Epidermal melanocyte (primary cell): ENCODE results near the gene WWC1.

ENCODE experiments used
- DNase-seq: peaks from one replicate; pipeline ENCODE4 v3.0.0; 2011; ENCODE audit warnings: low spot score; ENCODE audit not compliant: insufficient read length

Gene WWC1

GRCh38 chr5:168408561-168409305 is 117.3 kb downstream of the WWC1 start:
- no peak for DNase-seq

- peak; percentile 48 for DNase-seq
Measured at GRCh38 chr5:168409591-168410458, 118.4 kb downstream of the WWC1 start.

- DNase-seq = no peak
Measured at GRCh38 chr5:168411871-168412270, 120.4 kb downstream of the WWC1 start.

- DNase-seq = no peak
Measured at GRCh38 chr5:168413062-168413461, 121.6 kb downstream of the WWC1 start.

GRCh38 chr5:168413596-168413995 is 122.2 kb downstream of the WWC1 start:
- DNase-seq = no peak

GRCh38 chr5:168415401-168415800 is 124.0 kb downstream of the WWC1 start:
- DNase-seq = no peak

GRCh38 chr5:168415971-168416370 is 124.5 kb downstream of the WWC1 start:
- DNase-seq = no peak

- no peak for DNase-seq
Measured at GRCh38 chr5:168417731-168418429, 126.4 kb downstream of the WWC1 start.

- DNase-seq = no peak
Measured at GRCh38 chr5:168420461-168420860, 129.0 kb downstream of the WWC1 start.

- DNase-seq = no peak
Measured at GRCh38 chr5:168422431-168422830, 131.0 kb downstream of the WWC1 start.

GRCh38 chr5:168423478-168423877 is 132.0 kb downstream of the WWC1 start:
- DNase-seq = no peak

GRCh38 chr5:168423971-168424370 is 132.5 kb downstream of the WWC1 start:
- no peak for DNase-seq

- DNase-seq = no peak
Measured at GRCh38 chr5:168424594-168425323, 133.3 kb downstream of the WWC1 start.

GRCh38 chr5:168426007-168426863 is 134.8 kb downstream of the WWC1 start:
- DNase-seq = no peak

- no peak for DNase-seq
Measured at GRCh38 chr5:168426864-168427172, 135.4 kb downstream of the WWC1 start.

GRCh38 chr5:168427224-168427623 is 135.8 kb downstream of the WWC1 start:
- DNase-seq = no peak

GRCh38 chr5:168428552-168428951 is 137.1 kb downstream of the WWC1 start:
- no peak for DNase-seq

GRCh38 chr5:168430296-168430695 is 138.9 kb downstream of the WWC1 start:
- DNase-seq = no peak

GRCh38 chr5:168432903-168433302 is 141.5 kb downstream of the WWC1 start:
- no peak for DNase-seq

- DNase-seq = no peak
Measured at GRCh38 chr5:168434001-168434400, 142.6 kb downstream of the WWC1 start.
